SJCRH30 (cell line): Measurements from ENCODE around the gene PROB1. TPM values are rescaled to one million over a fixed set of nuclear protein-coding genes. Genes with fewer than 3 reads are reported as not detected.

Experiments used
- DNase-seq, 2 experiments: peaks; one replicate each; pipeline ENCODE4 v3.0.0-alpha.2; 2015 to 2020
- H3K27ac ChIP-seq: fragments of 250-450 bp; sonication (Bioruptor Pico); 2 replicates; pipeline ENCODE4 v1.5.1; 2020; ENCODE audit warnings: mild to moderate bottlenecking, moderate library complexity
- H3K27me3 ChIP-seq: fragments of 250-450 bp; sonication (Bioruptor Pico); 2 replicates; pipeline ENCODE4 v1.5.1; 2020; ENCODE audit warnings: mild to moderate bottlenecking, moderate library complexity
- H3K36me3 ChIP-seq: fragments of 250-450 bp; sonication (Bioruptor Pico); 2 replicates; pipeline ENCODE4 v1.5.1; 2020; ENCODE audit warnings: mild to moderate bottlenecking, moderate library complexity
- H3K4me1 ChIP-seq: fragments of 250-450 bp; sonication (Bioruptor Pico); 2 replicates; pipeline ENCODE4 v1.5.1; 2020; ENCODE audit warnings: mild to moderate bottlenecking, moderate library complexity
- H3K4me3 ChIP-seq: fragments of 250-450 bp; sonication (Bioruptor Pico); 2 replicates; pipeline ENCODE4 v1.5.1; 2020; ENCODE audit warnings: mild to moderate bottlenecking, moderate library complexity
- H3K9me3 ChIP-seq: fragments of 250-450 bp; sonication (Bioruptor Pico); replicated peaks from 2 replicates; pipeline ENCODE4 v1.5.1; 2020; ENCODE audit warnings: mild to moderate bottlenecking, moderate library complexity
- total RNA-seq: library from RNA; depleted of rRNA; stranded (reverse); fragments of >200 nt; shearing (Covaris generic); gene quantifications from 2 replicates; pipeline ENCODE4 v1.2.3, GENCODE V29; 2014

Gene PROB1
- total RNA-seq, 1 experiment from 2014 or later = 0.59 TPM

GRCh38 chr5:139383993-139384590, 10.8 kb downstream of the PROB1 start:
- no peaks in the 10 kb centered on the region for H3K9me3 ChIP-seq
- H3K27ac ChIP-seq = no peak overlapping the region
- H3K4me1 ChIP-seq = no peaks in the 10 kb centered on the region; the same call in 1 of the 2 replicates
- DNase-seq = no peak
- H3K4me3 ChIP-seq = no peak overlapping the region
- H3K27me3 ChIP-seq = no peaks in the 10 kb centered on the region
- no peaks in the 10 kb centered on the region for H3K36me3 ChIP-seq

GRCh38 chr5:139383275-139383992, 11.5 kb downstream of the PROB1 start, which contains the start of gene SLC23A1:
Gene SLC23A1, minus strand, starts transcription at chr5:139383297. Its CDS starts 44 bp downstream, at chr5:139383253.
- Histone ChIP-seq H3K27me3 (no peaks in the 10 kb centered on the region), H3K4me1 (no peaks in the 10 kb centered on the region; the same call in 1 of the 2 replicates), H3K4me3 (no peak within 1 kb of the TSS), H3K27ac (no peak within 1 kb of the TSS), H3K36me3 (no peaks in the 10 kb centered on the region), H3K9me3 (no peaks in the 10 kb centered on the region)
- no peak for DNase-seq

GRCh38 chr5:139382807-139383206, 12.1 kb downstream of the PROB1 start:
- H3K4me3 ChIP-seq = no peak overlapping the region
- no peak for DNase-seq
- H3K27ac ChIP-seq = no peak overlapping the region
- no peaks in the 10 kb centered on the region for H3K27me3 ChIP-seq
- no peaks in the 10 kb centered on the region for H3K4me1 ChIP-seq
- H3K9me3 ChIP-seq = no peaks in the 10 kb centered on the region
- H3K36me3 ChIP-seq = no peaks in the 10 kb centered on the region

- DNase-seq = no peak
- H3K27ac ChIP-seq = no peak overlapping the region
- no peaks in the 10 kb centered on the region for H3K4me1 ChIP-seq
- H3K36me3 ChIP-seq = no peaks in the 10 kb centered on the region
- H3K9me3 ChIP-seq = no peaks in the 10 kb centered on the region
- H3K27me3 ChIP-seq = no peaks in the 10 kb centered on the region
- no peak overlapping the region for H3K4me3 ChIP-seq
These were observed 12.8 kb downstream of the PROB1 start for GRCh38 chr5:139381837-139382761.

GRCh38 chr5:139379626-139380449, 15.1 kb downstream of the PROB1 start:
- Histone ChIP-seq H3K36me3 (no peaks in the 10 kb centered on the region; the same call in 1 of the 2 replicates), H3K27me3 (no peaks in the 10 kb centered on the region), H3K9me3 (no peaks in the 10 kb centered on the region), H3K4me3 (no peak overlapping the region), H3K4me1 (no peaks in the 10 kb centered on the region), H3K27ac (no peak overlapping the region)
- no peak for DNase-seq

- no peaks in the 10 kb centered on the region for H3K4me1 ChIP-seq
- H3K4me3 ChIP-seq = no peak overlapping the region
- H3K27me3 ChIP-seq = no peaks in the 10 kb centered on the region
- H3K36me3 ChIP-seq = no peaks in the 10 kb centered on the region; the same call in 1 of the 2 replicates
- H3K9me3 ChIP-seq = no peaks in the 10 kb centered on the region
- DNase-seq = no peak
- H3K27ac ChIP-seq = no peak overlapping the region
These were observed 16.0 kb downstream of the PROB1 start for GRCh38 chr5:139378941-139379361.

GRCh38 chr5:139378101-139378825, 16.6 kb downstream of the PROB1 start:
- Histone ChIP-seq H3K4me1 (no peaks in the 10 kb centered on the region), H3K4me3 (no peak overlapping the region), H3K9me3 (no peaks in the 10 kb centered on the region), H3K27ac (no peak overlapping the region), H3K36me3 (no peaks in the 10 kb centered on the region; the same call in 1 of the 2 replicates), H3K27me3 (no peaks in the 10 kb centered on the region)
- DNase-seq = no peak

- DNase-seq = no peak
- no peaks in the 10 kb centered on the region; the same call in 1 of the 2 replicates for H3K36me3 ChIP-seq
- H3K4me3 ChIP-seq = no peak overlapping the region
- no peak overlapping the region for H3K27ac ChIP-seq
- H3K27me3 ChIP-seq = no peaks in the 10 kb centered on the region
- no peaks in the 10 kb centered on the region for H3K9me3 ChIP-seq
- no peaks in the 10 kb centered on the region for H3K4me1 ChIP-seq
These were observed 17.7 kb downstream of the PROB1 start for GRCh38 chr5:139377226-139377625.

GRCh38 chr5:139376364-139376763, 18.5 kb downstream of the PROB1 start:
- no peak overlapping the region for H3K4me3 ChIP-seq
- DNase-seq = no peak
- H3K9me3 ChIP-seq = no peaks in the 10 kb centered on the region
- no peak overlapping the region for H3K27ac ChIP-seq
- peaks cover 7% of the 10 kb centered on the region; the same call in 1 of the 2 replicates for H3K36me3 ChIP-seq
- H3K27me3 ChIP-seq = no peaks in the 10 kb centered on the region
- H3K4me1 ChIP-seq = no peaks in the 10 kb centered on the region

- H3K27me3 ChIP-seq = no peaks in the 10 kb centered on the region
- H3K4me3 ChIP-seq = no peak overlapping the region
- no peaks in the 10 kb centered on the region for H3K9me3 ChIP-seq
- no peak for DNase-seq
- H3K36me3 ChIP-seq = peaks cover 15% of the 10 kb centered on the region
- H3K4me1 ChIP-seq = no peaks in the 10 kb centered on the region
- no peak overlapping the region for H3K27ac ChIP-seq
These were observed 20.0 kb downstream of the PROB1 start for GRCh38 chr5:139374909-139375308.

- no peak overlapping the region for H3K27ac ChIP-seq
- DNase-seq = no peak
- H3K4me3 ChIP-seq = no peak overlapping the region
- H3K36me3 ChIP-seq = peaks cover 27% of the 10 kb centered on the region
- peaks cover 9% of the 10 kb centered on the region for H3K4me1 ChIP-seq
- no peaks in the 10 kb centered on the region for H3K9me3 ChIP-seq
- H3K27me3 ChIP-seq = no peaks in the 10 kb centered on the region
These were observed 23.1 kb downstream of the PROB1 start for GRCh38 chr5:139371482-139372435.

GRCh38 chr5:139369181-139369580, 25.7 kb downstream of the PROB1 start:
- DNase-seq = peak in 1 of 2 experiments; percentile 50
- no peaks in the 10 kb centered on the region for H3K9me3 ChIP-seq
- H3K4me1 ChIP-seq = peaks cover 9% of the 10 kb centered on the region
- no peaks in the 10 kb centered on the region for H3K27me3 ChIP-seq
- peaks cover 44% of the 10 kb centered on the region for H3K36me3 ChIP-seq
- no peak overlapping the region for H3K27ac ChIP-seq
- H3K4me3 ChIP-seq = no peak overlapping the region

- H3K4me1 ChIP-seq = peaks cover 9% of the 10 kb centered on the region
- peaks cover 50% of the 10 kb centered on the region for H3K36me3 ChIP-seq
- H3K27ac ChIP-seq = no peak overlapping the region
- H3K9me3 ChIP-seq = no peaks in the 10 kb centered on the region
- H3K4me3 ChIP-seq = no peak overlapping the region
- H3K27me3 ChIP-seq = no peaks in the 10 kb centered on the region
- peak in 1 of 2 experiments; percentile 49 for DNase-seq
These were observed 26.3 kb downstream of the PROB1 start for GRCh38 chr5:139368613-139369012.
